ENCODE measurements around the gene FAM89B.

The FAM89B gene

GRCh38 chr11:65621460-65621859, 49.1 kb downstream of the FAM89B start:
- Histone ChIP-seq H3K4me3 (ENCODE audit: low read length) (no peak overlapping the region), H3K36me3 (ENCODE audit: control insufficient read depth, low read depth, low read length) (peaks cover 49% of the 10 kb centered on the region), H3K27ac (ENCODE audit: low read length) (no peak overlapping the region), H3K9me3 (ENCODE audit: control insufficient read depth, low read depth, low read length) (no peaks in the 10 kb centered on the region), H3K27me3 (ENCODE audit: control insufficient read depth, insufficient read depth, low read length) (no peaks in the 10 kb centered on the region), H3K9ac (ENCODE audit: low read length) (no peak overlapping the region), H3K4me1 (ENCODE audit: control insufficient read depth, low read depth, low read length) (no peaks in the 10 kb centered on the region)

DNA sequence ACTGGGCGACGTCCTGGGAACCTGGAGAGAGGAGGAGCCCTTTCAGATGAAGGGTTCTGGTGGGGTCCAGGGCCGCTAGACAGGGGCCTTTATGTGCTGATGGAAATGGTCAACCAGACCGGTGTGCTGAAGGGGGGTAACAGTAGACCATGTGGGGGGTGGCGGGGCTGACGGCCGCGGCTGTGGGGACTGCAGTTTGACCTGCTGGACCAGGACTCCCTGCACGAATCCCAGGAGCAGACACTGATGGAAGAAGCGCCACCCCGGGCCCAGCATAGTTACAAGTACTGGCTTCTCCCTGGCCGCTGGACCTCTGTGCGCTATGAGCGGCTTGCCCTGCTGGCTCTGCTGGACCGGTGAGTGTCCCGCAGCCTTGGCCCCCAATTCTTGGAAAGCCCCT, 49.7 kb downstream of the FAM89B start:
- H3K36me3 ChIP-seq (ENCODE audit: control insufficient read depth, low read depth, low read length), result peaks cover 54% of the 10 kb centered on the region
- H3K4me1 ChIP-seq (ENCODE audit: control insufficient read depth, low read depth, low read length), result no peaks in the 10 kb centered on the region

DNA sequence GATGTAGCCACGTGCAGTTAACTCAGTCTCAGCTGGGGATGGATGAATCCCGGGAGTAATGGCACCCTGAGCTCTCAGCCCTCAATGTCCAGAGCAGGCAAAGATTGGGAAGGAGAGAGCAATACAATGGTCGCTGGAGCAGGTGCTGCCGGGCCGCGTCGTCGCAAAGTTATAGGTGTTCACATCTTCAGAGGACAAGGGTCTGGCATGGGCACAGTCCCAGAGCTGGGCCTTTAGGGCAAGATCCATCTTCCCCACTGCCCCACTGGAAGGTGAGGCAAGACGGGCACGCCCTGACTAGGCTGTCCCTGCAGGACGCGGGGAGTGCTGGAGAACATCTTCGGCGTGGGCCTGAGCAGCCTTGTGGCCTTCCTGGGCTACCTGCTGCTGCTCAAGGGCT, 50.8 kb downstream of the FAM89B start:
- H3K27me3 ChIP-seq (ENCODE audit: control insufficient read depth, insufficient read depth, low read length), result no peaks in the 10 kb centered on the region
- H3K36me3 ChIP-seq (ENCODE audit: control insufficient read depth, low read depth, low read length), result peaks cover 57% of the 10 kb centered on the region
- no peak overlapping the region for H3K9ac ChIP-seq (ENCODE audit: low read length)
- no peaks in the 10 kb centered on the region for H3K9me3 ChIP-seq (ENCODE audit: control insufficient read depth, low read depth, low read length)
- H3K27ac ChIP-seq (ENCODE audit: low read length), result no peak overlapping the region
- H3K4me1 ChIP-seq (ENCODE audit: control insufficient read depth, low read depth, low read length), result no peaks in the 10 kb centered on the region
- H3K4me3 ChIP-seq (ENCODE audit: low read length), result no peak overlapping the region

More for the DNA sequence above, 49.7 kb downstream of the FAM89B start:
- H3K4me3 ChIP-seq (ENCODE audit: low read length), result no peak overlapping the region
- no peaks in the 10 kb centered on the region for H3K27me3 ChIP-seq (ENCODE audit: control insufficient read depth, insufficient read depth, low read length)
- no peak overlapping the region for H3K9ac ChIP-seq (ENCODE audit: low read length)
- H3K9me3 ChIP-seq (ENCODE audit: control insufficient read depth, low read depth, low read length), result no peaks in the 10 kb centered on the region
- H3K27ac ChIP-seq (ENCODE audit: low read length), result no peak overlapping the region

All from iPS-18a (cell line).